ENCODE measurements around the gene SH3RF3. TPM values are rescaled to one million over a fixed set of nuclear protein-coding genes. Genes with fewer than 3 reads are reported as not detected.

The SH3RF3 gene
- total RNA-seq, 1 experiment from 2014 or later, result not detected

DNA sequence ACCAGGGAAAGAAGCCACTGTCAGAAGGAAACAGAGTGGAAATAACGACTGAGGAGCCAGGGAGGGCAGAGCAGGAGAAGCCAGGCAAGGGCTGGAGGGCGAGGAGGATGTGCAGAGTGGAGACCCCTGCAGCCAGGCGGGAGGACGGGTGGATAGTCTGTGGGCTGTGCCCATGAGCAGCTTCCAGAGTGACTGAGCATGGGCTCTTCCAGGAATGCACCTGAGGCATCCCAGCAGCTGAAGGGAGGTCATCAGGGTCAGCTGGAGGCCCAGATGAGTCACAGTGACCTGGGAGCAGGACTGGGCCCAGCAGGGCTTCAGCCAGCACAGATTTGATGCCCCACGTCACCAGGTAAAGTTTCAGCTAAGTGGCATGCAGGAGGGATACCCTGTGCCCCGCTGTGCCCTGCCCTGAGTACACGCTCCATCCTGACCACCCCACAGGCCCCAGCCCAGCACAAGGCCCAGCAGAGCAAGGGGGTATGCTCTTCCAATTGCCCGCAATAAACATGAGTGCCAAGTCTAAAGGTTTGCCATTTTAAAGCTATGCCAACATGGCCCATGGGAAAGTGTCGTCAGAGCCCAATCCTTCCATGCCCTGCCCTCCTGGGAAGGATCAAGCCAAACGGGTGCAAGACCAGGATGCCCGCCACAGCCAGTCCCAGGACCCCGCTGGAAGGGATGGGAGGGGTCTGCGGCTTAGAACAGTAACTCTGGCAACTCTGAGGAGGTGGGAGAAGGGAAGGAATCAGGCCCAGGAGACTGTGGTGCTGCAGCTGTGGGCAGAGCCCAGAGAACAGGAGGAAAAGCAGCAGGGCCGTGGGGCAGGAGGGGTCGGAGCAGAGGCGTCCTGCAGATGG, 399.1 kb downstream of the SH3RF3 start:
- H4K20me1 ChIP-seq (ENCODE audit: insufficient read depth), result no peaks in the 10 kb centered on the region
- no peak overlapping the region for H3K27ac ChIP-seq (ENCODE audit: low read depth, low read length)
- H3K36me3 ChIP-seq (ENCODE audit: control insufficient read depth in 1 of 2, insufficient read depth in 2 of 2, low read length in 2 of 2), result no peaks in the 10 kb centered on the region
- DNase-seq (ENCODE audit: low read depth, low spot score) (no peak), ATAC-seq (no peak)
- H3K27me3 ChIP-seq (ENCODE audit: insufficient read depth, low read length), result no peaks in the 10 kb centered on the region; the same call in 1 of the 2 replicates
- no peak overlapping the region for H2AFZ ChIP-seq (ENCODE audit: low read depth, low read length, poor library complexity, severe bottlenecking)
- no peak for TF ChIP-seq EZH2 (IDR thresholded peaks at IDR 0.05)
- no peak for TF ChIP-seq YY1 (IDR thresholded peaks at IDR 0.05; ENCODE audit: extremely low read depth, insufficient replicate concordance, low read depth, low read length)
- TF ChIP-seq, protein P1, sequence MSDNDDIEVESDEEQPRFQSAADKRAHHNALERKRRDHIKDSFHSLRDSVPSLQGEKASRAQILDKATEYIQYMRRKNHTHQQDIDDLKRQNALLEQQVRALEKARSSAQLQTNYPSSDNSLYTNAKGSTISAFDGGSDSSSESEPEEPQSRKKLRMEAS (IDR thresholded peaks at IDR 0.05), result no peak
- TF ChIP-seq ZNF274 (IDR thresholded peaks at IDR 0.05; ENCODE audit: low read depth, low read length), result no peak
- TF ChIP-seq, protein P2, sequence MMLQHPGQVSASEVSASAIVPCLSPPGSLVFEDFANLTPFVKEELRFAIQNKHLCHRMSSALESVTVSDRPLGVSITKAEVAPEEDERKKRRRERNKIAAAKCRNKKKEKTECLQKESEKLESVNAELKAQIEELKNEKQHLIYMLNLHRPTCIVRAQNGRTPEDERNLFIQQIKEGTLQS (IDR thresholded peaks at IDR 0.05), result no peak
- no peak for TF ChIP-seq ELF1 (IDR thresholded peaks at IDR 0.05; ENCODE audit: borderline replicate concordance, low read depth)
- TF ChIP-seq TCF7L2 (IDR thresholded peaks at IDR 0.05; ENCODE audit: borderline replicate concordance, extremely low read depth, insufficient read depth, insufficient read length), result no peak
- no peak for TF ChIP-seq EGR1 (IDR thresholded peaks at IDR 0.05; ENCODE audit: low read depth)
- TF ChIP-seq, protein P3, sequence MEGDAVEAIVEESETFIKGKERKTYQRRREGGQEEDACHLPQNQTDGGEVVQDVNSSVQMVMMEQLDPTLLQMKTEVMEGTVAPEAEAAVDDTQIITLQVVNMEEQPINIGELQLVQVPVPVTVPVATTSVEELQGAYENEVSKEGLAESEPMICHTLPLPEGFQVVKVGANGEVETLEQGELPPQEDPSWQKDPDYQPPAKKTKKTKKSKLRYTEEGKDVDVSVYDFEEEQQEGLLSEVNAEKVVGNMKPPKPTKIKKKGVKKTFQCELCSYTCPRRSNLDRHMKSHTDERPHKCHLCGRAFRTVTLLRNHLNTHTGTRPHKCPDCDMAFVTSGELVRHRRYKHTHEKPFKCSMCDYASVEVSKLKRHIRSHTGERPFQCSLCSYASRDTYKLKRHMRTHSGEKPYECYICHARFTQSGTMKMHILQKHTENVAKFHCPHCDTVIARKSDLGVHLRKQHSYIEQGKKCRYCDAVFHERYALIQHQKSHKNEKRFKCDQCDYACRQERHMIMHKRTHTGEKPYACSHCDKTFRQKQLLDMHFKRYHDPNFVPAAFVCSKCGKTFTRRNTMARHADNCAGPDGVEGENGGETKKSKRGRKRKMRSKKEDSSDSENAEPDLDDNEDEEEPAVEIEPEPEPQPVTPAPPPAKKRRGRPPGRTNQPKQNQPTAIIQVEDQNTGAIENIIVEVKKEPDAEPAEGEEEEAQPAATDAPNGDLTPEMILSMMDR (IDR thresholded peaks at IDR 0.05 in 2 of 3, conservative IDR thresholded peaks at IDR 0.05 in 1 of 3; ENCODE audit: borderline replicate concordance in 1 of 3, insufficient read depth in 1 of 3, low read depth in 2 of 3, low read length in 2 of 3), result no peak
- TF ChIP-seq CBX3 (IDR thresholded peaks at IDR 0.05; ENCODE audit: low read depth), result no peak
- H3K9ac ChIP-seq (ENCODE audit: low read length), result no peak overlapping the region
- no peaks in the 10 kb centered on the region for H3K9me3 ChIP-seq (ENCODE audit: control insufficient read depth in 1 of 2, insufficient read depth in 1 of 2, low read depth in 1 of 2, low read length in 2 of 2)
- ChIA-PET RAD21 (ENCODE audit: low non-redundant PET in 1 of 2, low total read pairs in 2 of 2, uncharacterized antibody in 2 of 2, unreplicated experiment in 2 of 2) (no interaction called here), CTCF (no interaction called here), POLR2A (interaction anchor here (0.9 kb wide), 1 partner anchor 18 kb away, joined by 3 read pairs; no protein-coding TSS in a partner anchor)
- H3K4me2 ChIP-seq (ENCODE audit: low read length), result no peak overlapping the region
- H3K4me1 ChIP-seq (ENCODE audit: control insufficient read depth in 1 of 2, insufficient read depth in 2 of 2, low read length in 2 of 2), result peaks cover 0 to 9% of the 10 kb centered on the region in 2 experiments; a peak in 1 of 4 replicates
- intact Hi-C loops (cut with micrococcal nuclease), result no loop called here
- H3K79me2 ChIP-seq (ENCODE audit: insufficient read depth, low read length), result no peaks in the 10 kb centered on the region
- H3K9me2 ChIP-seq (ENCODE audit: insufficient read depth), result no peaks in the 10 kb centered on the region
- BruUV-seq (replicated peaks), result no TSS peak
- no peak overlapping the region for H3K4me3 ChIP-seq (replicated peaks in 1 of 2; ENCODE audit: low read depth in 1 of 2, low read length in 2 of 2)

All from HCT116 (cell line).